CD14-positive monocyte (primary cell): ENCODE results near the gene RAB11A. TPM values are rescaled to one million over a fixed set of nuclear protein-coding genes. Genes with fewer than 3 reads are reported as not detected.

ENCODE experiments used
- DNase-seq, 3 donors: peaks; one replicate each; pipeline ENCODE4 v3.0.0-alpha.2; 2011 to 2022
- H2AFZ ChIP-seq: 2 replicates; pipeline ENCODE4 v1.6.0; 2012; ENCODE audit warnings: mild to moderate bottlenecking, low read depth, low read length, inconsistent platforms; ENCODE audit not compliant: insufficient read depth, poor library complexity, severe bottlenecking
- H3K27ac ChIP-seq, 2 donors: 1 replicate in 1 of 2; 2 replicates in 1 of 2; pipeline ENCODE4 v1.5.1; 2012 to 2013; ENCODE audit warnings: low read length in 2 of 2, control low read depth in 1 of 2, inconsistent platforms in 1 of 2, low read depth in 1 of 2, mild to moderate bottlenecking in 1 of 2
- H3K27me3 ChIP-seq, 2 donors: one replicate each; pipeline versions ENCODE4 v1.6.0 to v1.6.1; 2011 to 2013; ENCODE audit warnings: low read length in 2 of 2; ENCODE audit not compliant: control insufficient read depth in 2 of 2, insufficient read depth in 2 of 2
- H3K36me3 ChIP-seq, 2 donors: replicated peaks in 1 of 2; 1 replicate in 1 of 2; 2 replicates in 1 of 2; pipeline versions ENCODE4 v1.5.1 to v1.6.1; 2012 to 2013; ENCODE audit warnings: low read length in 2 of 2, control low read depth in 1 of 2, inconsistent platforms in 1 of 2, mild to moderate bottlenecking in 1 of 2; ENCODE audit not compliant: insufficient read depth in 2 of 2, control insufficient read depth in 1 of 2
- H3K4me1 ChIP-seq, 2 donors: 1 replicate in 1 of 2; 2 replicates in 1 of 2; pipeline versions ENCODE4 v1.5.1 to v1.6.1; 2012 to 2013; ENCODE audit warnings: low read length in 2 of 2, control low read depth in 1 of 2, inconsistent platforms in 1 of 2, mild to moderate bottlenecking in 1 of 2, moderate library complexity in 1 of 2; ENCODE audit not compliant: insufficient read depth in 2 of 2, control insufficient read depth in 1 of 2
- H3K4me2 ChIP-seq: replicated peaks from 2 replicates; pipeline ENCODE3; 2012; ENCODE audit warnings: low read length, moderate library complexity, mild to moderate bottlenecking; ENCODE audit not compliant: poor library complexity, severe bottlenecking; ENCODE audit errors: extremely low read depth
- H3K4me3 ChIP-seq, 3 experiments: fragments of 200-600 bp in 1 of 3; sonication (generic) in 1 of 3; replicated peaks in 1 of 3; 1 replicate in 2 of 3; 2 replicates in 1 of 3; pipeline ENCODE4 v1.5.1; 2011 to 2013; ENCODE audit warnings: low read length in 3 of 3, mild to moderate bottlenecking in 3 of 3, control low read depth in 2 of 3, low read depth in 2 of 3, inconsistent platforms in 1 of 3, moderate library complexity in 1 of 3
- H3K79me2 ChIP-seq: 2 replicates; pipeline ENCODE4 v1.6.0; 2012; ENCODE audit warnings: mild to moderate bottlenecking, control low read depth, inconsistent platforms, low read length, moderate library complexity; ENCODE audit not compliant: insufficient read depth
- H3K9ac ChIP-seq: 2 replicates; pipeline ENCODE4 v1.6.0; 2017; ENCODE audit warnings: low read length, mild to moderate bottlenecking; ENCODE audit not compliant: insufficient read depth, poor library complexity, severe bottlenecking
- H3K9me3 ChIP-seq, 2 donors: replicated peaks in 1 of 2; 1 replicate in 1 of 2; 2 replicates in 1 of 2; pipeline versions ENCODE4 v1.5.1 to v1.6.1; 2012 to 2013; ENCODE audit warnings: low read length in 2 of 2, control low read depth in 1 of 2; ENCODE audit not compliant: control insufficient read depth in 1 of 2, insufficient read depth in 1 of 2
- H4K20me1 ChIP-seq: 2 replicates; pipeline ENCODE4 v1.6.0; 2012; ENCODE audit warnings: mild to moderate bottlenecking, low read length, control low read depth, moderate library complexity; ENCODE audit not compliant: insufficient read depth
- H3K27ac Mint-ChIP-seq, 7 donors: one replicate each; pipeline ENCODE4 v1.8.0; 2020; ENCODE audit warnings: mild to moderate bottlenecking in 7 of 7, mixed read lengths in 7 of 7, moderate library complexity in 6 of 7, inconsistent platforms in 2 of 7
- H3K27me3 Mint-ChIP-seq, 3 donors: one replicate each; pipeline ENCODE4 v1.8.0; 2021 to 2022; ENCODE audit warnings: low read depth in 3 of 3, mild to moderate bottlenecking in 3 of 3, mixed read lengths in 3 of 3, moderate library complexity in 3 of 3, inconsistent platforms in 1 of 3
- H3K36me3 Mint-ChIP-seq, 2 donors: one replicate each; pipeline ENCODE4 v1.8.0; 2020; ENCODE audit warnings: mixed read lengths in 2 of 2, inconsistent platforms in 1 of 2, mild to moderate bottlenecking in 1 of 2
- H3K4me1 Mint-ChIP-seq: one replicate; pipeline ENCODE4 v1.8.0; 2020; ENCODE audit warnings: mild to moderate bottlenecking, mixed read lengths
- H3K4me3 Mint-ChIP-seq, 2 donors: one replicate each; pipeline ENCODE4 v1.8.0; 2020; ENCODE audit warnings: mild to moderate bottlenecking in 2 of 2, mixed read lengths in 2 of 2, moderate library complexity in 1 of 2
- H3K9me3 Mint-ChIP-seq, 7 donors: one replicate each; pipeline ENCODE4 v1.8.0; 2020 to 2022; ENCODE audit warnings: mixed read lengths in 7 of 7, mild to moderate bottlenecking in 6 of 7, moderate library complexity in 6 of 7, inconsistent platforms in 2 of 7
- CTCF ChIP-seq: fragments of 200-600 bp; IDR thresholded peaks from one replicate; pipeline ENCODE4 v1.8.0; 2022; ENCODE audit warnings: antibody characterized with exemption, mild to moderate bottlenecking
- WGBS: methylation state at CpG from one replicate; pipeline ENCODE4 v1.1.5; 2013; ENCODE audit warnings: missing lambda C conversion rate; ENCODE audit not compliant: insufficient coverage; 5-methylcytosine and 5-hydroxymethylcytosine counted together
- intact Hi-C, 2 donors: fragments of 100-400 bp; cut with micrococcal nuclease; formaldehyde crosslinking; loops; one replicate each; pipeline versions ENCODE4 v1.15.0 to v1.15.1; 2023
- polyA plus RNA-seq, 3 donors: library from polyadenylated mRNA; depleted of rRNA in 1 of 3; unstranded in 2 of 3; stranded (reverse) in 1 of 3; fragments of 300-500 nt in 2 of 3; fragments of >200 nt in 1 of 3; fragmentation: Illumina TruSeq in 2 of 3; gene quantifications; 1 replicate in 2 of 3; 2 replicates in 1 of 3; pipeline ENCODE4 v1.2.3, GENCODE V29; 2012 to 2021

RAB11A gene
- polyA plus RNA-seq, 3 donors, result 180 to 310 (median 300) TPM

- TF ChIP-seq CTCF, result no peak
- Histone ChIP-seq H3K9ac (no peak overlapping the region), H3K27me3 (no peaks in the 10 kb centered on the region), H3K79me2 (peaks cover 89% of the 10 kb centered on the region), H3K36me3 (peaks cover 28 to 41% of the 10 kb centered on the region in 2 donors), H3K4me2 (no peak overlapping the region), H3K4me3 (no peak overlapping the region), H2AFZ (no peak overlapping the region), H3K4me1 (peaks cover 15% of the 10 kb centered on the region in 2 donors), H3K27ac (no peak overlapping the region), H3K9me3 (no peaks in the 10 kb centered on the region), H4K20me1 (peaks cover 82% of the 10 kb centered on the region)
- H3K27me3 Mint-ChIP-seq, result peaks cover 0 to 1% (median 0%) of the 10 kb centered on the region in 3 donors
- no peaks in the 10 kb centered on the region for H3K9me3 Mint-ChIP-seq
- DNase-seq, result no peak
- H3K4me3 Mint-ChIP-seq, result no peak overlapping the region
- peaks cover 15 to 31% of the 10 kb centered on the region in 2 donors for H3K36me3 Mint-ChIP-seq
- intact Hi-C loops, result no loop called here
- peaks cover 30% of the 10 kb centered on the region for H3K4me1 Mint-ChIP-seq
- H3K27ac Mint-ChIP-seq, result no peak overlapping the region
Measured at GRCh38 chr15:65873256-65873655, 4.0 kb downstream of the RAB11A start.

- Histone ChIP-seq H3K27ac (peak overlapping the region in 1 of 2 donors; percentile 36), H3K27me3 (no peaks in the 10 kb centered on the region), H3K4me1 (peaks cover 8 to 12% of the 10 kb centered on the region in 2 donors), H3K4me2 (no peak overlapping the region), H2AFZ (no peak overlapping the region), H3K4me3 (no peak overlapping the region), H3K36me3 (peaks cover 48 to 63% of the 10 kb centered on the region in 2 donors), H3K79me2 (peaks cover 83% of the 10 kb centered on the region), H4K20me1 (peaks cover 88% of the 10 kb centered on the region), H3K9me3 (no peaks in the 10 kb centered on the region), H3K9ac (no peak overlapping the region)
- intact Hi-C loops, result no loop called here
- DNase-seq, result no peak
- Mint-ChIP-seq H3K27ac (peak overlapping the region in 2 of 7 donors; percentile 18 to 27), H3K36me3 (peaks cover 28 to 53% of the 10 kb centered on the region in 2 donors), H3K27me3 (peaks cover 0 to 1% (median 0%) of the 10 kb centered on the region in 3 donors), H3K4me3 (no peak overlapping the region), H3K9me3 (no peaks in the 10 kb centered on the region), H3K4me1 (peaks cover 19% of the 10 kb centered on the region)
- WGBS, result no CpG with 5 or more reads among the region's 1 CpG
- TF ChIP-seq CTCF, result no peak
Measured at GRCh38 chr15:65875458-65875857, 6.2 kb downstream of the RAB11A start.
